B cell (primary cell): ENCODE results near the gene HLA-DMB. TPM values are rescaled to one million over a fixed set of nuclear protein-coding genes. Genes with fewer than 3 reads are reported as not detected.
A peak's percentile ranks its signal among the peaks of the same experiment; 100 is the strongest.

Source experiments
- ATAC-seq: fragments of 200-7000 bp; cut with Tn5 transposase; one replicate; pipeline ENCODE4 v1.10.0; 2021; ENCODE audit warnings: low read depth, mild to moderate bottlenecking, moderate number of reproducible peaks, moderate library complexity
- CTCF ChIA-PET: fragments of 350-600 bp; sonication (Branson Sonifier 250); formaldehyde crosslinking; loops from one replicate; lab custom pipeline; 2021; ENCODE audit warnings: antibody characterized with exemption, inconsistent platforms; lab: Charles Lee
- POLR2A ChIA-PET: fragments of 350-600 bp; sonication (Branson Sonifier 250); formaldehyde crosslinking; loops from one replicate; lab custom pipeline; 2021; ENCODE audit warnings: antibody characterized with exemption; lab: Charles Lee
- DNase-seq: peaks from one replicate; pipeline ENCODE4 v3.0.0; 2013
- H2AFZ ChIP-seq: 2 replicates; pipeline ENCODE4 v1.6.1; 2012; ENCODE audit warnings: mild to moderate bottlenecking, low read depth, low read length; ENCODE audit not compliant: insufficient read depth, poor library complexity, severe bottlenecking
- H3K27ac ChIP-seq, 2 donors: 1 replicate in 1 of 2; 2 replicates in 1 of 2; pipeline ENCODE4 v1.5.1; 2012 to 2013; ENCODE audit warnings: low read length in 2 of 2, mild to moderate bottlenecking in 2 of 2, moderate library complexity in 1 of 2
- H3K27me3 ChIP-seq, 4 experiments: fragments of 200-600 bp in 1 of 4; sonication (generic) in 1 of 4; replicated peaks in 1 of 4; 1 replicate in 2 of 4; 2 replicates in 2 of 4; pipeline versions ENCODE4 v1.6.1 to v1.7.0; 2013 to 2016; ENCODE audit warnings: low read length in 3 of 4, mild to moderate bottlenecking in 2 of 4, mixed read lengths in 1 of 4, moderate library complexity in 1 of 4; ENCODE audit not compliant: insufficient read depth in 4 of 4, control insufficient read depth in 3 of 4; ENCODE audit errors: control extremely low read depth in 1 of 4
- H3K36me3 ChIP-seq, 2 experiments: replicated peaks in 1 of 2; 1 replicate in 1 of 2; 2 replicates in 1 of 2; pipeline versions ENCODE4 v1.6.1 to v1.7.1; 2013; ENCODE audit warnings: low read length in 1 of 2; ENCODE audit not compliant: insufficient read depth in 2 of 2, control insufficient read depth in 1 of 2; ENCODE audit errors: control extremely low read depth in 1 of 2, extremely low read depth in 1 of 2
- H3K4me1 ChIP-seq, 2 donors: fragments of 200-600 bp in 1 of 2; sonication (generic) in 1 of 2; 1 replicate in 1 of 2; 2 replicates in 1 of 2; pipeline versions ENCODE4 v1.5.1 to v1.6.1; 2013 to 2017; ENCODE audit warnings: low read length in 2 of 2; ENCODE audit not compliant: control insufficient read depth in 2 of 2, insufficient read depth in 2 of 2
- H3K4me2 ChIP-seq: replicated peaks from 2 replicates; pipeline ENCODE3; 2012; ENCODE audit warnings: mild to moderate bottlenecking, low read depth, low read length; ENCODE audit not compliant: poor library complexity, severe bottlenecking
- H3K4me3 ChIP-seq, 5 experiments: fragments of 200-600 bp in 1 of 5; sonication (generic) in 1 of 5; 1 replicate in 3 of 5; 2 replicates in 2 of 5; pipeline versions ENCODE4 v1.5.1 to v1.7.0; 2011 to 2016; ENCODE audit warnings: low read length in 4 of 5, mild to moderate bottlenecking in 4 of 5, low read depth in 2 of 5, control low read depth in 1 of 5, moderate library complexity in 1 of 5; ENCODE audit not compliant: insufficient read depth in 1 of 5; ENCODE audit errors: control extremely low read depth in 1 of 5, extremely low read depth in 1 of 5
- H3K79me2 ChIP-seq: fragments of 200-600 bp; sonication (generic); one replicate; pipeline ENCODE4 v1.6.0; 2016; ENCODE audit warnings: low read length; ENCODE audit not compliant: control insufficient read depth, insufficient read depth
- H3K9ac ChIP-seq: fragments of 200-600 bp; sonication (generic); 2 replicates; pipeline ENCODE4 v1.6.1; 2017; ENCODE audit warnings: mild to moderate bottlenecking, low read length, moderate library complexity
- H3K9me3 ChIP-seq, 3 donors: one replicate each; pipeline versions ENCODE4 v1.6.1 to v1.7.1; 2013; ENCODE audit warnings: low read length in 2 of 3; ENCODE audit not compliant: control insufficient read depth in 2 of 3, insufficient read depth in 1 of 3; ENCODE audit errors: control extremely low read depth in 1 of 3
- H4K20me1 ChIP-seq: 2 replicates; pipeline ENCODE4 v1.6.0; 2012; ENCODE audit warnings: mild to moderate bottlenecking, low read length; ENCODE audit not compliant: insufficient read depth, control insufficient read depth, poor library complexity, severe bottlenecking
- H3K27ac Mint-ChIP-seq: one replicate; pipeline ENCODE4 v1.8.0; 2021; ENCODE audit warnings: mixed read lengths
- H3K27me3 Mint-ChIP-seq: one replicate; pipeline ENCODE4 v1.8.0; 2021; ENCODE audit warnings: mixed read lengths
- H3K4me1 Mint-ChIP-seq: one replicate; pipeline ENCODE4 v1.8.0; 2021; ENCODE audit warnings: mixed read lengths
- H3K4me3 Mint-ChIP-seq: one replicate; pipeline ENCODE4 v1.8.0; 2021; ENCODE audit warnings: mixed read lengths
- H3K9me3 Mint-ChIP-seq: one replicate; pipeline ENCODE4 v1.8.0; 2022; ENCODE audit warnings: mixed read lengths; ENCODE audit not compliant: insufficient read depth
- EZH2 ChIP-seq: IDR thresholded peaks from 2 replicates; pipeline ENCODE4 v1.6.1; 2012; ENCODE audit warnings: borderline replicate concordance, low read depth, mild to moderate bottlenecking, moderate library complexity, low read length; ENCODE audit not compliant: insufficient read depth, poor library complexity, severe bottlenecking
- WGBS: methylation state at CpG from one replicate; pipeline ENCODE4 v1.1.5; 2013; ENCODE audit warnings: missing lambda C conversion rate; ENCODE audit not compliant: insufficient coverage; 5-methylcytosine and 5-hydroxymethylcytosine counted together
- intact Hi-C: fragments of 100-400 bp; cut with micrococcal nuclease; formaldehyde crosslinking; loops from one replicate; pipeline ENCODE4 v1.10.0; 2022
- polyA plus RNA-seq: library from polyadenylated mRNA; depleted of rRNA; stranded (reverse); fragments of >200 nt; gene quantifications from 2 replicates; pipeline ENCODE4 v1.2.3, GENCODE V29; 2012
- total RNA-seq, 2 donors: library from RNA; stranded (reverse); fragments of 120-200 nt in 1 of 2; gene quantifications; 1 replicate in 1 of 2; 2 replicates in 1 of 2; pipeline versions ENCODE4 v1.2.3 to v1.2.4, GENCODE V29; 2013 to 2022
- TF ChIP-seq, protein P1 (sequence below): fragments of 200-600 bp; IDR thresholded peaks from one replicate; pipeline ENCODE4 v1.8.0; 2022; ENCODE audit warnings: antibody characterized with exemption, mild to moderate bottlenecking

The HLA-DMB gene
- total and polyA plus RNA-seq, 2 donors (not counting 1 experiment from before 2014, with no cell fraction given), result 593 to 656 TPM

DNA sequence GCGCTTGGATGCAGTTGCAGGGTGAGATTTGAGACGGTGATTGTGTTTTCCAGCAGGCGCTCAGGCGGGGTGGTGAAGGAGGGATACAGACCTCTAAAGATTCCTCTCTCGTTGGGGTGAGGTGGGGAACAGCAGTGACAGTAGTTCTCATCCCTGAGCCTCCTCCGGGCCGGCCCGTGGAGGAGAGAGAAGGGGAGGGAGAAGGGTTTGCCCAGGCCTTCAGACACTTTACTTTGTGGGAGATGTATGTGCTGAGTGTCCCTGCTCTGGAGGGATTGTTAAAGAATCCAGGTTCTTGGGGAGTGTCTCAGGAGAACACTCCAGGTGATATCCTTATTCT lies 45.9 kb downstream of the HLA-DMB start:
- TF ChIP-seq EZH2, result no peak
- TF ChIP-seq, protein P1, sequence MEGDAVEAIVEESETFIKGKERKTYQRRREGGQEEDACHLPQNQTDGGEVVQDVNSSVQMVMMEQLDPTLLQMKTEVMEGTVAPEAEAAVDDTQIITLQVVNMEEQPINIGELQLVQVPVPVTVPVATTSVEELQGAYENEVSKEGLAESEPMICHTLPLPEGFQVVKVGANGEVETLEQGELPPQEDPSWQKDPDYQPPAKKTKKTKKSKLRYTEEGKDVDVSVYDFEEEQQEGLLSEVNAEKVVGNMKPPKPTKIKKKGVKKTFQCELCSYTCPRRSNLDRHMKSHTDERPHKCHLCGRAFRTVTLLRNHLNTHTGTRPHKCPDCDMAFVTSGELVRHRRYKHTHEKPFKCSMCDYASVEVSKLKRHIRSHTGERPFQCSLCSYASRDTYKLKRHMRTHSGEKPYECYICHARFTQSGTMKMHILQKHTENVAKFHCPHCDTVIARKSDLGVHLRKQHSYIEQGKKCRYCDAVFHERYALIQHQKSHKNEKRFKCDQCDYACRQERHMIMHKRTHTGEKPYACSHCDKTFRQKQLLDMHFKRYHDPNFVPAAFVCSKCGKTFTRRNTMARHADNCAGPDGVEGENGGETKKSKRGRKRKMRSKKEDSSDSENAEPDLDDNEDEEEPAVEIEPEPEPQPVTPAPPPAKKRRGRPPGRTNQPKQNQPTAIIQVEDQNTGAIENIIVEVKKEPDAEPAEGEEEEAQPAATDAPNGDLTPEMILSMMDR, result no peak
- peaks cover 59% of the 10 kb centered on the region for H3K79me2 ChIP-seq
- no peaks in the 10 kb centered on the region for H3K9me3 ChIP-seq
- H3K4me2 ChIP-seq, result peak overlapping the region; percentile 85
- ATAC-seq (no peak), DNase-seq (no peak)
- H3K9me3 Mint-ChIP-seq, result no peaks in the 10 kb centered on the region
- ChIA-PET CTCF (interaction anchor here (1.2 to 7.2 kb wide), 15 partner anchors 9 to 90 kb away, joined by 3 to 54 read pairs (median 10); partner anchors contain the start of genes HLA-DMA and TAP2), POLR2A (interaction anchor here (0.6 to 3.8 kb wide), 12 partner anchors 19 to 767 kb away, joined by 3 to 64 read pairs (median 8); partner anchors contain the start of genes ATF6B, BRD2, HLA-DMA and HLA-DMB)
- intact Hi-C loops, result loop anchor here (2.0 to 10.0 kb wide), 3 partner anchors 56 to 350 kb away; partner anchors contain the start of genes HLA-DPA1, HLA-DPB1 and TAP2
- WGBS, result 0% methylated on average over 7 of the region's 8 CpGs
- peak overlapping the region; percentile 89 to 90 for H3K27ac ChIP-seq
- H3K27me3 ChIP-seq, result no peaks in the 10 kb centered on the region
- no peaks in the 10 kb centered on the region for H4K20me1 ChIP-seq
- peaks cover 40 to 42% of the 10 kb centered on the region in 2 donors for H3K4me1 ChIP-seq
- peak overlapping the region; percentile 84 to 96 (median 92) for H3K4me3 ChIP-seq
- H2AFZ ChIP-seq, result peak overlapping the region; percentile 99
- H3K36me3 ChIP-seq, result peaks cover 2% of the 10 kb centered on the region in 2 experiments
- peak overlapping the region; percentile 99 for H3K4me3 Mint-ChIP-seq
- H3K27ac Mint-ChIP-seq, result peak overlapping the region; percentile 98
- peak overlapping the region; percentile 91 for H3K9ac ChIP-seq
- peaks cover 60% of the 10 kb centered on the region for H3K4me1 Mint-ChIP-seq
- H3K27me3 Mint-ChIP-seq, result no peaks in the 10 kb centered on the region
